ENCODE data around the gene CADPS2.

CADPS2 gene

DNA sequence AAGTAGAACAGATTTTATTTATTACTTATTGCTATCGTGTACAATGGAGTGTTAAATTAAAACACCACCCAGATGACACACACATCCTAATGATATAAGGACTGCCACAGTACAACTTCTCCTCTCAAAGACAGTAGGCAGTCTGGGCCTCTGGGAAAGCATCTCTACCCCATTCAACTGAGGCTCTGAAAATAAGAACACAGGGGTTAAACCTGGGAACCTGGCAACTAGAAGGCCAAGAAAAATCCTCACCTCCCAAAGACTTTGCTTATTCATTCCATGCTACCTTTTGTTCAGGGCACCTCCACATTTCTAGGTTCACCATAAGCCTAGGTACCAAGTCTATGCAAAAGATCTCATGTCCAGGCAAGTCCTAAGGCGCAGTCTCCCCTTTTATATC lies 456.3 kb downstream of the CADPS2 start:
- no peak for DNase-seq

GRCh38 chr7:122425731-122426130 lies 460.5 kb downstream of the CADPS2 start:
- DNase-seq, result no peak

- DNase-seq, result no peak
Observed at GRCh38 chr7:122423591-122423990, 462.7 kb downstream of the CADPS2 start.

- no peak for DNase-seq
Observed at GRCh38 chr7:122416336-122416735, 469.9 kb downstream of the CADPS2 start.

DNA sequence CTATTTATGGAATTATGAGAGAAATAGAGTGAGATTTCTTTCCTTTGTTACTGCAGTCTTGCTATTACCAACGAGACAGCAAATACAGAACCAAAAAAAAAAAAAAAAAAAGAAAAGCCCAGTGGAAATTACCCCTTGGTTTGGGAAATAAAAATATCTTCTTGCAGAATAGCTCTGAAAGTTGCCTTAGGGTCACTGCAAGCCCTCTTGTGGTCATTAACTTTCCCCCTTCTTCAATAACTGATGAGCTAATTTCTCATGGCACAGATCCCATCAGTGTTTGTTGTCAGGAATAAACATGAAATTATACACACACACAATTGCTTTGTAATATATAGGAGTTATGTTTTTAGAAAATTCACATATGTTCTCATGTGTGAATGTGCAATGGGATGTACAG lies 470.8 kb downstream of the CADPS2 start:
- DNase-seq, result no peak

GRCh38 chr7:122413339-122413738 lies 472.9 kb downstream of the CADPS2 start:
- DNase-seq, result no peak

GRCh38 chr7:122412883-122413282 lies 473.4 kb downstream of the CADPS2 start:
- DNase-seq, result no peak

DNA sequence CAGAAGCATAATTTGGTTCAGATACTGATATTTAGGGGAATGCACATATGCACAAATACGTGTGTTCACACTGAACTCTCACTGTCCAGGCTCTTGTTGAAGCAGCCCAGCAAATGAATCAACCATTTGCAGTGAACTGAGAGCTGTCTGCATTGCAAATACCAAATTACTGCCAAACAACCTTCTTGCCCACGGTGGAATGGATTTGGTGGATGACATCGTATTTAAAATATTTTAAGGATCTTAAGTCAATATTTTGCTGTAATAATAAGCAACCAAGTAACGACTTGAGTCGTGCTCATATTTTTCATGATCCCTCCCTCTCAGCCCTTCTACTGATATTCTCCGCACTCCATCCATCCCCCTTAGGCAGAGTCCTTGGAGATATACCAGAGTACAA lies 473.8 kb downstream of the CADPS2 start:
- DNase-seq, result no peak

DNA sequence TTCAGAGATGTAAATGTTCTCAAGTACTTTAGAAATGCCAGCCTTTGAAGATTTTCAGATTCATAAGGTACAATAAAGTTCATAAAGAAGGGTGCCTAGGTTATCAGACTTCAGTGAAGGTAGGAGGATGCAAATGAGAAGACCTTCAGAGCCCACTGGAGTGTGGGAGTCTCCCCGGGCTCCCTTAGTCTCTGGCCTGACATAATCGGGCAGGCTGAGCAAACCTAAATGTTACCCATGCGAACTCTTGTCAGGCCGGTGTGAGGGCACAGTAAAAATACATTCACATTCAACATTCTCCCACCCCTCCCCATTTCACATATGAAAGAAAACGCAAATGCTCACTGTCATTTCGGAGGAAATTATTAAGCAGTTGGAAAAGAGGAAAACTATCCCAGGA lies 479.1 kb downstream of the CADPS2 start:
- DNase-seq, result no peak

GRCh38 chr7:122403113-122403512 lies 483.1 kb downstream of the CADPS2 start:
- DNase-seq, result no peak

GRCh38 chr7:122402235-122402634 lies 484.0 kb downstream of the CADPS2 start:
- no peak for DNase-seq

DNA sequence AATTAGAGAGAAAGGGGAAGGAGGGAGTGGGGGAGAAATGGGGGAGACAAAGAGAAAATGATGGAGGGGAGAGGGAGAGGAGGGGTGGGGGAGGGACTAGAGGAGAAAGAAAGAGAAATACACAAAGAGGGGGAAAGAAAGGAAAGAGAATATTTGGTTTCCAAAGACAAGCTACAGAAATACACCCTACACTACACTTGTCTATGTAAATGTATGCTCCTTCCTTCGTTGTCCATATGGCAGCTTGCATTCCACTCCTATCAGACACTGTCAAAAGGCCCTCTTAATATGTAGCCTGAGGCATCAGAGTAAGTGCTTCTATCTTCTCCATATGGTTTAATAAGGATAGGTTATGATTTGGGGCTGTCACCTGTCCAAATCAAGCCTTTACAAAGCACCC lies 488.9 kb downstream of the CADPS2 start:
- DNase-seq, result no peak

- DNase-seq, result no peak
Observed at GRCh38 chr7:122394512-122394911, 491.7 kb downstream of the CADPS2 start.

DNA sequence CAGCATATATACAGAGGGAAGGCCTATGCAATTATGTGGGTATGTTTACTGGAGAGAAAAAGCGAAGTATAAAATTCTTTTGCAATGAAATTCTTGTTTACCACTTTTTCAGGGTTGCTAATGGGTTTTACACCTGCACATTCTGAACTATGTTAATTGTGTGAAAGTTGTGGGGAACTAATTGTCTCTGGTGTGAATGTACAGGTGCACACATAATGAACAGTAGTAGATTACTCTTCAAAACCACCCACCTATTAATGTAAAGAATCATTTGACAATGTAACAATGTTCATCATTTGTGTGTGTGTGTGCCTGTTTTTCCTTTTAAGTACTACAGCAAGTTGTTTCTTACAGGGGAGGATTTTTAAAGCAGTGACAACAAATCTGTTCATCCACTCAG lies 501.7 kb downstream of the CADPS2 start:
- no peak for DNase-seq

DNA sequence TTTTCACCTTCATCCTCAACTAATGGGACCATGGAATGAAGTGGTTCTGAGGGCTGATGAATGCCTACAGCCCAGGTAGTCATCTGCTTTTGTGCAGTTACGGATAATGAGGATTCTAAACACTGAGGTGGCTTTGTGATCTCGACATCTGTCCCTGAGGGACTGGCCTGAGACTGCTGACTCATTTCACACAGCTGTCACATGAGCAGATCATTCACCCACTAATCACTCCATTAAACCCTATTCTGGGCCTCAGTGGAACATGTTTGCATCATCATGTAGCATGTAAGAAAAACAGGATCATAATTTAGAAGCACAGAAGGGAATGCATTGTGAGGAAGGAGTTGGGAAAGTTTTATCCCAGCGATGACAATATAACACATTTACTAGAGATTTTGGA lies 502.3 kb downstream of the CADPS2 start:
- DNase-seq, result no peak

DNA sequence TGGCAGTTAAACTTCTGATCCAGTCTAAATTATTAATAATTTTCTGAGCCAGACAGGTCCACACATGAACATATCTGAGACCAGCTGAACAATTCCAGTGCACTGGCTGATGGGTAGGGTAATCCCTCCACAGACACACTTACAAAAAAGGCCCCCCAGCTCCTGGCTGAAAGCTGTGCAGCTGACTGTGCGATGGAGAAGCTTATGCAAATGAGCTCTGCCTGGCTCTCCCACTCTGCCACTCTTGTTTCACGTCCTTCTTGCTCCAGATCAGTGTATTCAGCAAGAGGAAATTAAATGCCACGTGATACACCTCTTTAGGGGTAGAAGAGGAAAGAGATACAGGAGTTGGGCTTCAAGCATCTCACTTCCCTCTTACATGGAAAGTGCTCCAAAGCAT lies 505.3 kb downstream of the CADPS2 start:
- no peak for DNase-seq

DNA sequence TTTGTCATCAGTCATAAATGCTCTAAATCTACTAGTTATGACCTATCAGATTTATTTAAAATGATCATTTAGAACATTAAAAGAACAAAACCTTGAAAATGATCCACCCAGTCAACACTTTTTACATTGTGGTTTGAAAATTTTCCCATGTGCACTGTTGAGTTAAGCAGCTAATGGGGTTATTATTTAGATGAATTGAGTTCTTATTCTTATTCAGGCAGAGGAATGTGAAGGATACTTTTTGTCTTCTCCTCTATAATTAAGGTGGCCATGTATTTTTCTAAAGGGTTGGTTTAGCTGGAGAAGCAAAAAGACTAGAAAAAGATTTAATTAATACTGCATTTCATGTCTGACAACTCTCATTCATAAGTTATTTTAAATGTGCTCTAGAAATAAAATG lies 506.8 kb downstream of the CADPS2 start:
- no peak for DNase-seq

GRCh38 chr7:122369756-122370155 lies 516.5 kb downstream of the CADPS2 start:
- DNase-seq, result no peak

- no peak for DNase-seq
Observed at GRCh38 chr7:122364761-122365280, 521.4 kb downstream of the CADPS2 start.

DNA sequence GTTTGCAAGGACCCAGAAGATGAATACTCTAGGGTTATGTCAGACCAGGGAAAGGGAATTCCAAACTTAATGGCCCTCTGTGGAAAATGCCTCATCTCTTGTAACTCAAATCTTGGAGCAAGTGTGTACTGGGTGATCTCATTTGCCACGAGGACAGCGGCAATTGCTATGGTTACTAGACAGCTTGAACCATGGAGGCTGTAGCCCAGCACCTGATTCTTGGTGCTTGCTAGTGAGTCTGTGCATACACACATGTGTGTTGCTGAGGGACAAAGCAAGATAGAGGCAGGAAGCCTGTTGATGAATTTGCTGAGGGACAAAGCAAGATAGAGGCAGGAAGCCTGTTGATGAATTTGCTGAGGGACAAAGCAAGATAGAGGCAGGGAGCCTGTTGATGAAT lies 523.1 kb downstream of the CADPS2 start:
- no peak for DNase-seq

GRCh38 chr7:122362473-122362872 lies 523.8 kb downstream of the CADPS2 start:
- DNase-seq, result no peak

DNA sequence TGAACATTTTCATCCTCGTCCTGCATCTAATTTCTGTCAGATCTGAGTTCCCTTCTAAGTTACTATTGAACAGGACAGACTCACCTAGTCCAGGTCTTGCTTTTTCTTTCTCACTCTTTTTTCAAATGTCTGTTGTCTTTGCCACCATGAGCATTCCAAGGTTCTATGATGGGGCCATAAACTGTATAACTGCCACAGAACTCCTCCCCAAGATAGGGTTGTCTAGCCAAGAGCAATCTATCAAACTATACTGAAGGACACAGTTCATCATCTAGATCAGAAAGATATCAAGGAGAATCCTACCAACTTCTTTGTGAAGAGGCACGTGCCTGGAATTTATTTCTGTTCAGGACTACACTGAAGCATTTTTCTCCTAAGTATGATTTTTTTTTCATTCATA lies 531.6 kb downstream of the CADPS2 start:
- no peak for DNase-seq

DNA sequence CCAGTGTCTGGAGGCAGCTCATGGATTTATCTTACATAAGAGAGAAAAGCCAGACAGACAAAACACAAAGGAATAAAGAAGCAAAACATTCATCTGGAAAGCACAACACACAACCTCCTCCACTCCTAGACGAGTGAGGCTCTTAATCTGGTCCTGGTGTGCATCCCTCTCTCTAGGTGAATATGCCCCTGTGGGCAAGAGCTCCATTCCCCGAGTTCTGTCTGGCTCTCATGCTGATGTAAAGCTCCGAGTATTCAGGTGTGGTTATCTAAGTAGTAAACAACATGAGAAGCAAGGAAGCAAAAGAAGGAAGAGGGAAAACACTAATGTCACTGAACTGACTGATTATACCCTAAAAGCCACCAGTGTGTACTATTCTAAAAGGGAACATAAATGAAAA lies 533.8 kb downstream of the CADPS2 start:
- DNase-seq, result no peak

DNA sequence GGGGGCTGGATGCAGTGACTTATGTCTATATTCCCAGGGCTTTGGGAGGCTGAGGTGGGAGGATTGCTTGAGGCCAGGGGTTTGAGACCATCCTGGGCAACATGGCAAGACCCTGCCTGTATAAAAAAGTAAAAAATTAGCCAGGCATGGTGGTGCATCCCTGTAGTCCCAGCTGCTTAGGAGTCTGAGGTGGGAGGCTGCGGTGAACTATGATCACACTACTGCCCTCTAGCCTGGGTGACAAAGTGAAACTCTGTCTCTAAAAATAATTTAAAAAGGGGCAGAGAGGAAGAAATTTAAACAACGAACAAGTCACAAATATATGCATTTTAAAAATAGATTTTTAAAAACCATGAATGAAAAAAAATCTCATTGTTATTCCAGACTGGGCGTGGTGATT lies 535.6 kb downstream of the CADPS2 start:
- no peak for DNase-seq

GRCh38 chr7:122344303-122344620 lies 542.0 kb downstream of the CADPS2 start:
- no peak for DNase-seq

All from activated CD8-positive, alpha-beta memory T cell treated with anti-CD3 and anti-CD28 coated beads for 24 hours (primary cell).